ENCODE measurements around the gene RNF7.
"Not testable (repeated sequence)": the region's sequence is repeated elsewhere in the genome, so short reads cannot be mapped to it uniquely, and the experiment has no call there.

Gene RNF7

DNA sequence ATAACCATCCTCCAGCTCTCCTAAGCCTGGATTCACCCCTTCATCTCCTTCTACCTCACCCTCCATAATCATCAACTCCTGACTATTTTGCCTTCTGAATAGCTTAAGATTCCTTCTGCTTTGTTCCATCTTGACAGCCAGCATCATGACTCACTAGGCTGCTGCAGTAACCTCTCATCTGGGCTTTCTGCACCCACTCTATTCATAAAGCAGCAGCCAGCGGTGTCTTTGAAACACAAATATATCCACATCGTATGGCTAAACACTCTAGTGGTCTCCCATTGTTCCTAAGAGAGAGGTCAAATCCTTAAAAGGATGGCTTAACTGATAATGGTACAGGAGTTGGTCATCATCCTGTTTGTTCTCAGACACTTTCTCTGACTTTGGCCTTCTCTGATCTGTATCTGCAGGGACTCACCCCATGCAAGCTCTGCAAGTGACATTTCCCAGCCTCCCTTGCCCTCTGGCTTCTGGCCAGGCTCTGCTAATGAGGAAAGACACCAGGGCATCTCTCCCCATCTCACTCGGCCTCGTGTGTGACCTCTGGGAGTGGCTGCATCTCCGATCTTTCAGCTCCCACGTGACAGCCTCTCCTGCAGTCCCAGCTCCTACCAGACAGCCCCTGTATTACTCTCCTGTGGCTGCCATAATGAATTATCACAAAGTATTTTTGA, 31.3 kb downstream of the RNF7 start:
- H3K4me3 Mint-ChIP-seq = no peak overlapping the region
- DNase-seq (ENCODE audit: low spot score in 2 of 2) = no peak
- H3K27me3 Mint-ChIP-seq = no peaks in the 10 kb centered on the region
- no peaks in the 10 kb centered on the region for H3K9me3 Mint-ChIP-seq
- H3K4me1 Mint-ChIP-seq = peaks cover 5% of the 10 kb centered on the region
- no peak overlapping the region for H3K27ac Mint-ChIP-seq (ENCODE audit: low read depth)
- no peaks in the 10 kb centered on the region for H3K36me3 Mint-ChIP-seq (ENCODE audit: insufficient read depth)
- ATAC-seq (replicated peaks; ENCODE audit: extremely low read depth, poor library complexity, severe bottlenecking) = no peak

DNA sequence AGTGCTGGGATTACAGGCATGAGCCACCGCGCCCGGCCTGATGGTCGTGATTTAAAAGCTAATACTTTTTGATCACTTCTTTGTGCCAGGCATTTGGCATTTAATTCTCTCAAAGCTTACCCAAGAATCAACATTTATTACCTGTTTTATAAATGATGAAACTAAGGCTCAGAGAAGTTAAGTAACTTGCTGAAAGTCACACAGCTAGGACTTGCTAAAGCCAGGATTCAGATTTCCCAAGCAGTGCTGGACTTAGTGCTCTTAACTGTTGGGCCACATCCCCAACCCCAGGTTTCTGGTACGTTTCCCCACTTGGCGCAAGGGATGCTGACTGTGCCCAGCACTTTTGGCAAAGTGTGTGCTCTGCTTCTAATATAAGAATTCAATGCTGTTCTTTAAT, 35.6 kb downstream of the RNF7 start:
- Mint-ChIP-seq H3K36me3 (ENCODE audit: insufficient read depth) (no peaks in the 10 kb centered on the region), H3K4me1 (peaks cover 2% of the 10 kb centered on the region), H3K9me3 (no peaks in the 10 kb centered on the region), H3K27ac (ENCODE audit: low read depth) (no peak overlapping the region), H3K27me3 (no peaks in the 10 kb centered on the region), H3K4me3 (no peak overlapping the region)
- ATAC-seq (replicated peaks; ENCODE audit: extremely low read depth, poor library complexity, severe bottlenecking) (no peak), DNase-seq (ENCODE audit: low spot score in 2 of 2) (no peak)

- Mint-ChIP-seq H3K27ac (ENCODE audit: low read depth) (no peak overlapping the region), H3K4me1 (no peaks in the 10 kb centered on the region), H3K27me3 (no peaks in the 10 kb centered on the region), H3K4me3 (no peak overlapping the region), H3K9me3 (no peaks in the 10 kb centered on the region), H3K36me3 (ENCODE audit: insufficient read depth) (no peaks in the 10 kb centered on the region)
- no peak for DNase-seq (ENCODE audit: low spot score in 2 of 2)
- ATAC-seq (replicated peaks; ENCODE audit: extremely low read depth, poor library complexity, severe bottlenecking) = no peak
Measured at GRCh38 chr3:141776376-141776775, 38.3 kb downstream of the RNF7 start.

DNA sequence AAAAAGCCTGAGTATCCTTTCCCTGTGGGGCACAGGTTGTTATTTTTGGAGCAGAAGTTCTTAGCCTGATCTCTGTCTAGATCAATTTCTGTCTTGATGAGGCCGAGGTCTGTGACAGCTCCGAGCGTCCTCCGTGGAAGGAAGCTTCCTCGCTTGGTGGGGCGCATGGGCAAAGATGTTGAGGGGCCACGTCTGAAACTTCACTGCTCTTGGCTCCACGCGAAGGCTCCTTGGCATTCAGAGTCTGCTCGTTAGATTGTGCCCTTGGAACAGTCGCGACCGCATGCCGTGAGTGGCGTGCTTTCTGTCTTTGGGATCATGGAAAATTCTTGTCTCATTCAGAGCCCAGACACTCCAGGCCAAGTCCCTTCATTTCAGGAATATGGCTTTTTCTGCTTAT, 38.8 kb downstream of the RNF7 start:
- Mint-ChIP-seq H3K4me1 (no peaks in the 10 kb centered on the region), H3K4me3 (no peak overlapping the region), H3K36me3 (ENCODE audit: insufficient read depth) (no peaks in the 10 kb centered on the region), H3K9me3 (no peaks in the 10 kb centered on the region), H3K27me3 (no peaks in the 10 kb centered on the region), H3K27ac (ENCODE audit: low read depth) (no peak overlapping the region)
- DNase-seq (ENCODE audit: low spot score in 2 of 2) = no peak
- no peak for ATAC-seq (replicated peaks; ENCODE audit: extremely low read depth, poor library complexity, severe bottlenecking)

GRCh38 chr3:141777957-141778813, 40.1 kb downstream of the RNF7 start:
- no peak overlapping the region for H3K4me3 Mint-ChIP-seq
- no peak for ATAC-seq (replicated peaks; ENCODE audit: extremely low read depth, poor library complexity, severe bottlenecking)
- H3K36me3 Mint-ChIP-seq (ENCODE audit: insufficient read depth) = no peaks in the 10 kb centered on the region
- H3K27ac Mint-ChIP-seq (ENCODE audit: low read depth) = no peak overlapping the region
- H3K27me3 Mint-ChIP-seq = no peaks in the 10 kb centered on the region
- no peaks in the 10 kb centered on the region for H3K4me1 Mint-ChIP-seq
- DNase-seq (ENCODE audit: low spot score in 2 of 2) = peak in 1 of 2 donors; percentile 7
- no peaks in the 10 kb centered on the region for H3K9me3 Mint-ChIP-seq

DNA sequence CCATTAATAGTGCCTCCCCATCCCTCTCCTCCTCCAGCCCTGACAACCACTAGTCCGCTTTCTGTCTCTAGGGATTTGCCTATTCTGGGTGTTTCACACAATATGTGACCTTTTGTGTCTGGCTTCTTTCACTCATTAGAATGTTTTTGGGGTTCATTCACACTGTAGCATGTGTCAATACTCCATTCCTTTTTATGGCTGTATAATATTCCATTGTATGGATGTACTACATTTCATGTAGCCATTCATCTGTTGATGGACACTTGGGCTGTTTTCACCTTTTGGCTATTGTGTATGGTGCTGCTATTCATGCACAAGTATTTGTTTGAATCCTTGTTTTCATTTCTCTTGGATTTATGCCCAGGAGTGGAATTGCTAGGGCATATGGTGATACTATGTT, 41.6 kb downstream of the RNF7 start:
- DNase-seq (ENCODE audit: low spot score in 2 of 2) (no peak), ATAC-seq (replicated peaks; ENCODE audit: extremely low read depth, poor library complexity, severe bottlenecking) (no peak)
- Mint-ChIP-seq H3K4me3 (no peak overlapping the region), H3K9me3 (no peaks in the 10 kb centered on the region), H3K27me3 (no peaks in the 10 kb centered on the region), H3K27ac (ENCODE audit: low read depth) (no peak overlapping the region), H3K36me3 (ENCODE audit: insufficient read depth) (no peaks in the 10 kb centered on the region), H3K4me1 (no peaks in the 10 kb centered on the region)

GRCh38 chr3:141782386-141782932, 44.4 kb downstream of the RNF7 start:
- Mint-ChIP-seq H3K36me3 (ENCODE audit: insufficient read depth) (no peaks in the 10 kb centered on the region), H3K4me3 (no peak overlapping the region), H3K27ac (ENCODE audit: low read depth) (no peak overlapping the region), H3K27me3 (no peaks in the 10 kb centered on the region), H3K9me3 (no peaks in the 10 kb centered on the region), H3K4me1 (no peaks in the 10 kb centered on the region)
- no peak for DNase-seq (ENCODE audit: low spot score in 2 of 2)
- ATAC-seq (replicated peaks; ENCODE audit: extremely low read depth, poor library complexity, severe bottlenecking) = no peak

DNA sequence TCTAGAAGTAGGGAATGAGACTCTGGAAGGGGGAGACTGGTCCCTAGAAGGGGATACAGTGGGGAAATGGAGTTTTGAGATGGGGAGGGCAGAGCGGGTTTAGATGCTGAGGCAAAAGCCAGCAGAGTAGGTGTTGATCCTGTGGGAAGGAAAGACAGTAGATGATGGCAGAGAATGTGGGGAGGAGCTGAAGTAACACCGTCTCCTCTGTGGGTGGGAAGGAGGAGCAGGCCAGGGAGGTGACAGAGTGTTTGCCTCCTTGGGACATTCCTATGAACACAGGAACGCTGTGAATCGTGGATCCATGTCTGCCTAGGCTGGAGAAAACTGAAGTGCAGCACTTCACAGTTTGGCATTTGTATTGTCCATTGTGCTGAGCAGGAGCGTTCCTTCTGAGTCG, 45.5 kb downstream of the RNF7 start:
- no peak overlapping the region for H3K27ac Mint-ChIP-seq (ENCODE audit: low read depth)
- ATAC-seq (replicated peaks; ENCODE audit: extremely low read depth, poor library complexity, severe bottlenecking) (no peak), DNase-seq (ENCODE audit: low spot score in 2 of 2) (no peak)
- H3K9me3 Mint-ChIP-seq = no peaks in the 10 kb centered on the region
- H3K4me1 Mint-ChIP-seq = peaks cover 5% of the 10 kb centered on the region
- H3K27me3 Mint-ChIP-seq = no peaks in the 10 kb centered on the region
- H3K36me3 Mint-ChIP-seq (ENCODE audit: insufficient read depth) = no peaks in the 10 kb centered on the region
- no peak overlapping the region for H3K4me3 Mint-ChIP-seq

- H3K4me3 Mint-ChIP-seq = no peak overlapping the region
- no peaks in the 10 kb centered on the region for H3K27me3 Mint-ChIP-seq
- ATAC-seq (replicated peaks; ENCODE audit: extremely low read depth, poor library complexity, severe bottlenecking) = no peak
- no peak for DNase-seq (ENCODE audit: low spot score in 2 of 2)
- H3K4me1 Mint-ChIP-seq = peaks cover 5% of the 10 kb centered on the region
- no peaks in the 10 kb centered on the region for H3K9me3 Mint-ChIP-seq
- H3K36me3 Mint-ChIP-seq (ENCODE audit: insufficient read depth) = no peaks in the 10 kb centered on the region
- H3K27ac Mint-ChIP-seq (ENCODE audit: low read depth) = no peak overlapping the region
Measured at GRCh38 chr3:141784096-141784495, 46.0 kb downstream of the RNF7 start.

DNA sequence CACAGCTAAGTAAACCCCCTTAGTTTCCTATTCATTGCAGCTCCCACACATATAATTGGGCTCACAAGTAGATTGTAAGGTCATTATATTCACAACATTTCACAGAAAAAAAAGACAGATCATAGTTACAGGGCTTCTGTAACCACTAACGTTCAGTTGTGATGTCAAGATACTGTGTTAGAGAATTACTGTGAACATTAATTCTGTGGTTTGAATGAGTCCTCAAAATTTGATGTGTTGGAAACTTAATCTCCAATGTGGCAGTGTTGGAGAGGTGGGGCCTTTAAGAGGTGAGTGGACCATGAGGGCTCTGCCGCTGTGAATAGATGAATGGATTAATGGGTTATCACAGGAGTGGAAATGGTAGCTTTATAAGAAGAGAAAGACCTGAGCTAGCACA, 46.4 kb downstream of the RNF7 start:
- DNase-seq (ENCODE audit: low spot score in 2 of 2) (no peak), ATAC-seq (replicated peaks; ENCODE audit: extremely low read depth, poor library complexity, severe bottlenecking) (no peak)
- Mint-ChIP-seq H3K27me3 (no peaks in the 10 kb centered on the region), H3K27ac (ENCODE audit: low read depth) (no peak overlapping the region), H3K9me3 (no peaks in the 10 kb centered on the region), H3K4me1 (peaks cover 5% of the 10 kb centered on the region), H3K4me3 (no peak overlapping the region), H3K36me3 (ENCODE audit: insufficient read depth) (no peaks in the 10 kb centered on the region)

DNA sequence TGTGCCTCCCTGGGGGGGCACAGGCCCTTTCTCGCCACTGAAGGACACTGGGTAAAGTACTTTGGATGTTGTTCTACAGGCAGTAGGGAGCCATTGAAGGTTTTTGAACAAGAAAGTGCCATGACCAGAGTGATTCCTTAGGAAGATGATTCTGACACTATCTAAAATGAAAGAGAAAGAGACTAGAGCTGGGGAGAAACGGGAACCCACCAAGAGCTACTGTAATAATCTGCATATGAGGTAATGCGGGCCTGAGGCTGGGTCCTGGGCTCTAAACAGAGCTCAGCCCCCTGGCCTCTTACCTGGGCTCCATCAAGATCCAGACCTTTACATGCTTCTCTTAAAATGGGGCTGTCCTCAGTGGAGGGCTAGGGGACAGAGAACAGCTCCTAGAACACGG, 50.1 kb downstream of the RNF7 start:
- peak overlapping the region; percentile 16 for H3K27ac Mint-ChIP-seq (ENCODE audit: low read depth)
- no peaks in the 10 kb centered on the region for H3K36me3 Mint-ChIP-seq (ENCODE audit: insufficient read depth)
- no peaks in the 10 kb centered on the region for H3K27me3 Mint-ChIP-seq
- H3K4me3 Mint-ChIP-seq = no peak overlapping the region
- ATAC-seq (replicated peaks; ENCODE audit: extremely low read depth, poor library complexity, severe bottlenecking) = no peak
- DNase-seq (ENCODE audit: low spot score in 2 of 2) = no peak
- peaks cover 5% of the 10 kb centered on the region for H3K4me1 Mint-ChIP-seq
- H3K9me3 Mint-ChIP-seq = no peaks in the 10 kb centered on the region

DNA sequence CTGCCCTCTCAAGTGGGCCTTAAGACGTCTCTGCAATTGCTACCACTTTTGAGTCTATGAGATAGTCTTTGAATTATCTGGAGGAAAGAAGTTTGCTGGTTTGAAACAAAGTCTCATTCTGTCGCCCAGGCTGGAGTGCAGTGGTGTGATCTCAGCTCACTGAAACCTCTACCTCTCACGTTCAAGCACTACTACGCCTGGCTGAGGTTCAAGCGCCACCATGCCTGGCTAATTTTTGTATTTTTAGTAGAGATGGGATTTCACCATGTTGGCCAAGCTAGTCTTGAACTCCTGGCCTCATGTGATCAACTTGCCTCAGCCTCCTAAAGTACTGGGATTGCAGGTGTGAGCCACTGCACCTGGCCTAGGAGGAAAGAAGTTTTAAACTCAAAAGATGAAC, 50.7 kb downstream of the RNF7 start:
- not testable (repeated sequence) for H3K27me3 Mint-ChIP-seq; H3K4me1 Mint-ChIP-seq; H3K36me3 Mint-ChIP-seq (ENCODE audit: insufficient read depth); ATAC-seq (replicated peaks; ENCODE audit: extremely low read depth, poor library complexity, severe bottlenecking); H3K4me3 Mint-ChIP-seq; H3K9me3 Mint-ChIP-seq; DNase-seq (ENCODE audit: low spot score in 2 of 2)
- peak overlapping the region; percentile 16 for H3K27ac Mint-ChIP-seq (ENCODE audit: low read depth)

GRCh38 chr3:141789281-141789680, 51.2 kb downstream of the RNF7 start:
- no peaks in the 10 kb centered on the region for H3K36me3 Mint-ChIP-seq (ENCODE audit: insufficient read depth)
- no peaks in the 10 kb centered on the region for H3K27me3 Mint-ChIP-seq
- H3K9me3 Mint-ChIP-seq = no peaks in the 10 kb centered on the region
- DNase-seq (ENCODE audit: low spot score in 2 of 2) = no peak
- no peak overlapping the region for H3K4me3 Mint-ChIP-seq
- peaks cover 9% of the 10 kb centered on the region for H3K4me1 Mint-ChIP-seq
- H3K27ac Mint-ChIP-seq (ENCODE audit: low read depth) = no peak overlapping the region
- no peak for ATAC-seq (replicated peaks; ENCODE audit: extremely low read depth, poor library complexity, severe bottlenecking)

Measured in central memory CD8-positive, alpha-beta T cell (primary cell).